Dedifferentiated amniotic fluid mesenchymal stem cell (primary cell): ENCODE measurements around the gene AP5Z1.

Source experiments
- DNase-seq: peaks from one replicate; pipeline ENCODE4 v3.0.0-alpha.2; 2016; ENCODE audit errors: extremely low spot score

AP5Z1 gene

DNA sequence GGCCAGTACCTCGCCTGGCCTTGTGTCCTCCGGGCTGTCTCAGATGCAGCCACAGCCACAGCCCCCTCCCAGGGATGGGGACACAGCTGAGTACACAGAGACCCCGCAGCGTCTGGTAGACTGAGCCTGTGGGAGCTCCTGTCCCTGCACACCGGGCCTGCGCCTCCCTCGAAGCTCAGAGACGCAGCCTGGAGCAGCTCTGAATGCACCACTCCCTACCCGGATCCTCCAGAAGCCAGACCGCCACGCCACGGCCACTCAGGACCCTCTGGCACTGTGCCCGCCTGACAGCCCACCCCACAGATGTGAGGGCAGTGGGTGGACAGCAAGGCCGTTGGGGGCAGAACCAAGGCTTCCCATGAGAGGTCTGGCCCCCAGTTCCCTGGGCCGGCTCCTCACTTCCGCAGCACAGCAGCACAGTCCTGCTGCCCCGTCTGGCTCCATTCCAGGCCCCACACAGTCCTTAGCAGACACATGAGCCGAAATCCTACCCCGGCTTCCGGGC is 45.6 kb downstream of the AP5Z1 start:
- DNase-seq, result no peak

DNA sequence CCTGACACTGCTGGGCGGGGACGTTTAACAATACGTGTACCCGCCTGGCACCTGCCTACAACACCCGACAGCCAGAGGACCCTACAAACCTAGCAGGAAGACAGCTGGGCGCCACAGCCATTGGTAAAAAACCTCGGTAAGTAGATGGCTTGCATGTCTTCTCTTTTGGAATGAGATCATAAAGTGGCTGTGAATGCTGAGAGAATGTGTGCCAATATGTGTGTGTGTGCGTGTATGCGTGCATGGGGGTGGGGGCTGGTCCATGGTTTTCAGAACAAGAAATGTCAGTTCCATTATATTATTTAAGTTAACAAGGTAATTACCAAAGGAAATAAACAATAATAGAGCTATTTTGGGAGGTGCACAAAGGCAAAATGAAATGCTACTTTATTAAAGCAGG is 47.3 kb downstream of the AP5Z1 start:
- DNase-seq, result no peak

DNA sequence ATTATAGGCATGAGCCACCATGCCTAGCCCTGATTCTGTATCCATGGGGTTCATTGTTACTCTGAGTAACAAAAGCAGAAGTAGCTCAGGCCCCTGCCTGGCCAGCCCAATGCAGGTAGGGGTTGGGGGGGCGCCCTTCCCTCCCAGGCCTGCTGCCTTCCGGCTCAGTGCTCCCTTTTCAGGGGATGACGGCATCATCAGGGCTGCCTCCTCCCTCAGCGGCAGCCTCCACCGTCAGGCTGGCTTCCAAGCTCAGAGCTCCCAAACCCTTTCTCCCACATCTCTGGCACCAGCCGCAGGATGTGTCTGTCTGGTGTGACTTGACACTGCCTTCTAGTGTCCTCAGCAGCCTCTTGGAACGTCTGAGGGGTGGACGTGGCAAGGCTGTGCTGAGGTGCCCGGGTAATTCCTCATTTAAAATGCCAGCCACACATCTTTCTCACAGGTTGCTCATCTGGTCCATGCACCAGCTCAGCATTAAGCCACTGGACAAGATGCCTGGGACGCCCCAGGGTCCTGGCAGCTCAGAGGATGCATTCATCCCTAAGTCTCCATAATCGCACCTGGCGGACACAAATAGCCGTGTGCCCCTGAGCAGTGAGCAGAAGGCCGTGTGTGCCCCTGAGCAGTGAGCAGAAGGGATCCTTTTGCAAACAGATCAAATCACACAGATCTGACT is 48.2 kb downstream of the AP5Z1 start:
- no peak for DNase-seq

DNA sequence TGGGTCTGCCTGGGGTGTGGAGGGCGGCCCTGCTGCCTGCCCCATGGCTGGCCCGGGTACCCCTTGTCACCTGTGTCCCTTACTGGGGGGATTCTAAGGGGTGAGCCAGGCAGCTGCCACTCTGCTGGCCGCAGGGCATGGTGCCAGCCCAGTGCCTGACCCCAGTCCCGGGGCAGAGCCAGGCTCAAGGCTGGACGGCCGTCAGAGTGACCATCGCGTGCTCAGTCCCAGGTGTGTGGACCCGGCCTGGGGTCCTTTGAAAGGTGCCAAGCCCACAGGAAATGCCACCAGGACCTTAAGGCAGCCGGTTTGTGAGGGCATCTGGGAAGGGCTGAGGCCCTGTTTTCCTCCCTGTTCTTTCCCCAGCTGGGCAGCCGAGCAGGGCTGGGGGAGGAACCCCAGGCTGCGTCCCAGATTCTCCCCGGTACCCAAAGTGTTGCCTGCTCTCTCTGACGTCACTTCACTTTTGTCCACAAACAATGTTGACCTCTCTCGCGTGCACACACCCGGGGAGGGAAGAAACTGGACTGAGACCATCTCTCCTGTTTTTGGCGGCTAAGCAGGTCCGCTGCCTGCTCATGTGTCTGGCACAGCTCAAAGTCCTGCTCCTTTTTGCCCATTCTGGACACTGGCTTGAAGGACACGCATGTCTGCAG is 48.8 kb downstream of the AP5Z1 start:
- DNase-seq, result no peak

DNA sequence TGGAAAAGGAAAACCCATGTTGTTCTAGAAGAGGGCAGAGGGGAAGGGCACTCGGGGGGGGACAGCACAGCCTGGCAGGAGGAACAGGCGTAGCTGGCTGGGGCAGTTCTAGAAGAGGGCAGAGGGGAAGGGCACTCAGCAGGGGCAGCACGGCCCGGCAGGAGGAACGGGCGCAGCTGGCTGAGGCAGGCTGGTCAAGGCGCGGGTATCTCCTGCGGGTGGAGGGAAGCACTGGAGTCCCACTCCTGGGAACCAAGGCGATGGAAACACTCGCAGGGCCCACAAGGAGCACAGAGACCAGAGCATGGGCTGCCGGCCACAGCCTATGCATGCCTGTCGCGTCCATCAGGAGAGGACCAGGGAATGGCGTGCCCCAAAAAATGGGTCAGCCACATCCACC is 49.7 kb downstream of the AP5Z1 start:
- no peak for DNase-seq

DNA sequence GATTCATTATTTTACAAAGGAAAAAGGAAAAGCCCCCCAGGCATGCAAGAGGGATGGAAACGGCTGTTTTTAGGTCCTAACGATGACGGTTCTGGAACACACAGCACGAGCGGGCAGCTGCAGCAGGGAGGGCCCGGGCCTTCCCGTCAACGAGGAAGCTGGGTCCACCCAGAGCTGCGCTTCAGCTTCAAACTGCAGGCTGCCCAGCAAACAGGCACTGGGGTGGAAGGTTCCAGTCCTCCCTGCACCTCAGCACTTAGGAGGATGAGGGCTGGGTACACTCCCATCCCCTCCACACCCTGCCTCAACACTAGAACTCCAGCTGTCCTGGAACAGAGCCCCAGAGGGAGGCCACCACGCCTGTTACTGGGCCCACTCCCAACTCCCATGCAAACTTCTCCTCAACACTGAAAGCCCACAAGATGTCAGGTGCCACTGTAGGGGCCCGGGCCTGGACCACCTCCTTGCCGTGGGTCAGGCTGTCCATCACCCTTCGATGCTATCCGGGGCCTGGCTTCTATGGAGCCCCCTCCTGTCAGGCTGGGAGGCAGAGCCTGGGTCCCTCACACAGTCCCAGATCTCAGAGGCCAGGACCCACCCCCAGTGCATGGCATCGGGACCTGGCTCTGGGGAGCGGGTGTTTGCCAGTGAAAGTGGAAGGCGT is 53.4 kb downstream of the AP5Z1 start:
- no peak for DNase-seq

DNA sequence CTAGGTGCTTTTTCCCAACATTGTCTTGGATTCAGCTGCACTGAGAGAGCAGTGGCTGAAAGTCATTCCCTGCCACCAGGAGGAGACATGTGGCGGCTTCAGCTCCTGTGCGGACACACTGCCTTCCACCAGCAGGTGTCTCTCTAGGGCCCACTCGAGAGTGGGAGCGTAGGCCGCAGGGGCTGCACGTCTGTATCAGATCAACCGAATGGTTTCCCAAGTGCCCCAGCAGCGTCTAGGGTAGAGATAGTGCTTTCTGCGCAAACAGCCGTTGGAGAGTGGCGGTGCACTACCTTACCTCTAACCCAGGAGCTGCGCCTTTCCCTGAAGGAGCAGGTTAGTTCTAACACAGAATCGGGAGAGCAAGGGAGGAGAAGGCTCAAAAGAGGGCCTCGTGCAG is 54.8 kb downstream of the AP5Z1 start:
- no peak for DNase-seq

DNA sequence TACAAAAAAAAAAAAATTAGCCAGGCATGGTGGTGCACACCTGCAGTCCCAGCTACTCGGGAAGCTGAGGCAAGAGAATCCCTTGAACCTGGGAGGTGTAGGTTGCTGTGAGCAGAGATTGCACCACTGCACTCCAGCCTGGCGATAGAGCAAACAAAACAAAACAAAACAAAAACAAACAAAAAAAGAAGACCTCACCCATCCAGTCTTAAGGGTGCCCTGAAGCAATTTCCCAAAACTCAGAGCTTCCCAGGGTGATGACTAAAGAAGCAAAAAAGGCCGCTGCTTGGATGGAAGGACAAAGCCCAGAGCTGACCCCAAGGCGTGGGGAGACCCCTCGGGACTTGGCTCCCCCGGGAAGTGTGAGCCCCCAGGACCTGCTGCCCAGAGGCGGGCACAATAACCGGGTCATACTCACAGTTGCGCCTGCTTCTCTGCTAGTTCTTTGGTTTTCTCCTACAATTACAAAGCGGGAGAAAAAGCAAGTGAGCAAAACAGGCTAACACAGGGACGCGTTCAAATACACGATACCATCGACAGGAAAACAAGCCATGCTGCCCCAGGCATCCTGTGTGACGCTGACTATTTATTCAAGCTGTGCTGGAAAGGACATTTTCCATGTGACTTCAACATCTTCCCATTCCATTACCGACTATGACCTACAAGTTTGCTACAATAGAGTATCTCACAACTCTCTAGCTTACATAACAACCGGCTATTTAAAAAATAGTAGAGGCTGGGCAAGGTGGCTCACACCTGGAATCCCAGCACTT is 56.5 kb downstream of the AP5Z1 start:
- DNase-seq, result no peak

DNA sequence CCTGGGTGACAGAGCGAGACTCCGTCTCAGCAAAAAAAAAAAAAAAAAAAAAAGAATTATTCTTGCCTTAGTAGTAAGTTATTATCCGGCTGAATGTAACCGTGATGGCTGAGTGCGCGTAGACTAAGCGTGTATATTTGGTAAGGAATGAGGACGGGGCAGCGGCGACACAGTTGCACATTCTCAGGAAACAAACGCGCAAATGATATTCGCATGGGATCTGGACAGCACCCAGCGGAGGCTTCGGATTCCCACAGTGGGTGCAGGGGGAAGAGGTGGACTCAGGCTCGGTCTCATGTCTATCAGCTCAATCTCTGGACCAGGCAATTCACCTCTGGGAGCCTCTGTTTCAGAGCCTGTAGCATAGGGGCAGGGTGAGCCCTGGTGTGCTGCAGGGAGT is 57.3 kb downstream of the AP5Z1 start:
- no peak for DNase-seq

DNA sequence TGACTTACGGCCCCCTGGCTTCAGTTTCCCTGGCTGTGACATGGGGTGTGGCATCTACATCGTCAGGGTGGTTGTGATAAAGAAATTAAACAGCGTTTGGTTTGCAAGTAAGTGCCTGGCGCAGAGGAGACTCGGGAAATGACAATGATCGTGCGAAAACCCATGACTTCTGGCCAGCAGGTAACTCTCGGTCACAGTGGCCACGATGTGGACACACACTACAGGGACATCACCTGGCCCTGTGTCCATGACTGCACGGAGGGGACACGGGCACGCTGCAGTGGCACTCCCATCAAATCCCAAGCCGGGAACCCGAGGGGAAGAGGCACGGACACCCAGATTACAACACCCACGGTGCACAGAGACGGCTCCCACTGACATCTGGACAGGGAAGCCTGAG is 57.8 kb downstream of the AP5Z1 start:
- DNase-seq, result no peak

DNA sequence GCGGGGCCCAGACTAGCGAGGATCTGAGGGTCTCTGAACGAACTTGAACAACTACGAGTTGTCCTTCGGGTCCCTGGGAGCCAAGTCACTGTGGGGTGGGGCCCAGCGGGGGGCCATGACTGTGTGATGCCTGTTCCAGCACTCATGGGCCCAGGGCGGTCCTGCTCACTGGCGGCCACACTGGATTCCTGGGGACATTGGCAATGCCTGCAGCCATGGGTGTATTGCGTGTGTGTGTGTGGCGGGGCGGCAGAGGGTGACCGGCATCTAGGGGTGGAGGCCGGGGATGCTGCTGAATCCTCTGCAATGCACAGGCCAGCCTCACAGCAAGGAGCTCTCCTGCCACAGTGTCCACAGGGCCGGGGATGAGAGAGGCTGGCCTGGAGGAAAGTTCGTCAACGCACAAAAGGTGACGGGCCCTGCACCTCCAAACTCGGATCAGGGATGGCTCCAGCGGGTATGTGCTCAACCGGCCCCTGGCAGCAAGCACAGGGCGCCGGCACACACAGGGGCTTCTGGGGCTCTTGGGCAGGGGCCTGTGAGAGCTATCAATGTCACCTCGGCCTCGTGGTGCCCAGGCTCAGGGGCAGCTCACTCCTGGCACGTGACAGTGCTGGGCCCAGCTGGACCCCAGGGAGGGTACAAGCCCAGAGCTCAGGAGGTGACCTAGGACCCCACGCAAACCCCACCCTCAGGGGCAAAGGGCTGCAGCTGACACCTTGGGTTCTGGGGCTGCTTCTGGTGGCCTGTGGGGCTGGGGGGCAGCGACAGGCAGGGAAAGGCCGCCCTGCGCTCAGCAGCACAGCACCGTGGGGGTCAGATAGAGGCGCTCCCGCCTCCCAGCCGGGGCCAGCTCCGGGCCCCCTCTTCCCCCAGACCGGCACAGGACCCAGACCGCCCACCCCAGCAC is 58.5 kb downstream of the AP5Z1 start:
- DNase-seq, result no peak

DNA sequence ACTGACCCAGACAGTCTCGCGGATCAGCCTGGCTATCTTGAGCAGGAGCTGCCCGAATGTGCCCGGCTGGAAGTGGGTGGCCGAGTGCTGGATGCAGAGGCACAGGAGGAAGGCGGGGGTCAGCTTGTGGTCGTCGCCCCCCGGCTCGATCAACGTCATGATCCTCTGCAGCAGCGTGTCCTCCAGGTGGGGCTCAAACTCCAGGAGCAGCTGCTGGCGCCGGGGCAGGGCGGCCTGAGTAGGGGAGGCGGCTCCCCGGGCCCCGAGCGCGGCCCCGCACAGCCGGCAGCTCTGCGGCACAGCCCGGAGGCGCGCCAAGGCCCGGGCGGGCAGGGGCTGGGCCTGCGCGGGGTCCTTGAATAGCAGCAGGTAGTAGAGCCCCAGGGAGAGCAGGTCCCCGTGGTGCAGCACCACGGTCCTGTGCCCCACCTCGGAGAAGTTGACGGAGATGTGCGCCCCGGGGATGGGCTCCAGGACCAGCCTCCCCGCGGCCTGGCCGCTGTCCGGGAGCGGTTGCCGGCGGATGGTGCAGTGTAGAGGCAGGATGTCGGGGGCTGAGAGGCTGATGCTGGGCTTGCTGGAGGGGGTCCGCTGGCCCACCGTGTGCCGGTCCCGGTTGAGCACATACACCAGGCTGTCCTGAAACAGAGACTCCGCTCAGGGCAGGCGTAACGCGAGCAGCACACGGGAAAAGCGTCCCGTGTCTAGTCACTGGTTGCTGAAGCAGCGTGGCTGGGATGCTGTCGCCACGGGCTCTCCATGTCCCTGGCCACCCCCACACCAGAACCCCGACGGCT is 59.4 kb downstream of the AP5Z1 start:
- no peak for DNase-seq

DNA sequence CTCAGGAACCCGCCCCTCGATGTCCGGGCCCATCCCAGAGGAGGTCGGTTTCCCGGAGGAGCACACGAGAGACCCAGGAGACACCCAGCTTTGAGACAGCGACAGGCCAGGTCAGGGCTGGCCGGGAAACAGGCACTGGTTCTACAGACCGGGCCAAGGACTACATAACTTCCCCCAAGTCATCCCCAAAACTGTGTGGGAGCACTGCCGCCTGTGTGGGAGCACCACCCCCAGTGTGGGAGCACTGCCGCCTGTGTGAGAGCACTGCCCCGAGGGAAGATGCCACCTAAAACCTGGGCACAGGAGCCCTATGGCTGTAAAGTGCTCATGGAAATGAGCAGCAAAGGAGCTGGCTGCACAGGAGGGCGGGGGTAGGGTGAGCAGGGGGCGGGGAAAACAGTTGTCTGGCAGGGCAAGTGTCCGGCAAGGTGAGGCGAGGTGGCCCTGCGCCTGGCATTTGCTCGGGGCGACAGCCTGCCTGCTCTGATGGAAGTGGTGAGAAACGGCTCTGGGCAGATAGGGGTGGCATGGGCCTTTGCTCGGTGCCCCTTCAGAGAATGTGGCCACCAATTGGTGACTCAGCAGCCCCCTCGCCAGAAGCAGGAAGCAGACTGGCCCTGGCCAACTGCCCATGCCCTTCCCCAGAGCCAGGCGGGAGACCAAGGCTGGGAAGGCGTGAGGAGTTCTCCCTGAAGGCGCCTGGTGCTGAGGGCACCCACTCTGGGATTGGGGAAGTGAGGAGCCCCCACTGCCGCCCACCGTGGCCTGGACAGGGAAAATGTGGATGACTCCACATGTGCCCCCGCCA is 60.2 kb downstream of the AP5Z1 start:
- DNase-seq, result no peak

DNA sequence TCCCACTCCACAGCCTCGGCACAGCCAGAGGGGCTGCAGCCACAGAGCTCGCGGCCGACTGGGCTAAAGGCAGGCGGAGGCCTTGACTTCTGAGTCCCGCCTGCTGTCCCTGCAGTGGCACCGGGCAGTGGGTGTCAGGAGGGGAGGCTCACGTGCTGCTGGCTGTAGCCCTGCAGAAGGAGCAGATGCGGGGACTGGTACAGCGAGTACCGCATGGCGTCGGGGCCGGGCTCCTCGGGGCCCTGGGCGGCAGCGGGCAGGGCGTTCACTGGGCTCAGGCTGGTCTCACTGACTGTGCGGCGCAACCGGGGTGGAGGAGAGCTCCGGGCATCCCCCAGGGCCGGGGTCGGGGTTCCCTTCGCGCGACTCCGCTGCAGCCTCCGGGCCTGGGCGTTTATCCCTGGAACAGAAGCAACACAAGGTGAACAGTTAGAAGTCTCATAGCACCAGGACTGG is 60.8 kb downstream of the AP5Z1 start:
- DNase-seq, result no peak

DNA sequence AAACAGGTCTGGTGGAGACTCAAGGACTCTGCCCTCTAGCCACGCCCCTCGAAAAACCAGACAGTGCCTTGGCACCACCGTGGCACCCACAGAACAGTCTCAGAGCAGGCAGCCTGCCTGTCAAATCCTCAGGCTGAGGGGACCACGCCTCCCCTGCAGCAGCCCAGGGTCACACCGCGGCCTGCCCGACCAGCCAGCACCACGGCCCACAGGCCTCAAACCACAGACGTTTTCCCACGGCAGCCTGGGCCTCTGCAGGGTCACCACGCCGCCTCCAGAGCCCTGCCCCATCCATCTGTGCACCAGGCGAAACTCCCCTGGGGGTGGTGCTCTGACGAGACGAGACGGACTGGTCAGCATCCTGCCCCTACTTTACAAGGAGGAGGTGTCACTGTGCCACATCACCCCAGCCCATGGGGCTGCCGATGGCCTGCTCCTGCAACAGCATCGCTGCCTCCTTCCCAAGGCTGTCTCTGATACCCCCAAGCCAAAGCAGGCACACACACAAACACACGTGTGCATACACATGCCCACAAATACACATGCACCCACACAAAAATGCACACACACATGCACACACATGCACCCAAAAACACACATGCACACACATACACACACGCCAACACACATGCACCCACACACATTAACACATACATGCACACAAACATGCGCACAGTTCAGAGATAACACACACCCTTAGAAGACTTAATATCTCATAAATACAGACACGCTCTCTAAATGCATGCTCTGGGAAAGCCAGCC is 61.8 kb downstream of the AP5Z1 start:
- no peak for DNase-seq

DNA sequence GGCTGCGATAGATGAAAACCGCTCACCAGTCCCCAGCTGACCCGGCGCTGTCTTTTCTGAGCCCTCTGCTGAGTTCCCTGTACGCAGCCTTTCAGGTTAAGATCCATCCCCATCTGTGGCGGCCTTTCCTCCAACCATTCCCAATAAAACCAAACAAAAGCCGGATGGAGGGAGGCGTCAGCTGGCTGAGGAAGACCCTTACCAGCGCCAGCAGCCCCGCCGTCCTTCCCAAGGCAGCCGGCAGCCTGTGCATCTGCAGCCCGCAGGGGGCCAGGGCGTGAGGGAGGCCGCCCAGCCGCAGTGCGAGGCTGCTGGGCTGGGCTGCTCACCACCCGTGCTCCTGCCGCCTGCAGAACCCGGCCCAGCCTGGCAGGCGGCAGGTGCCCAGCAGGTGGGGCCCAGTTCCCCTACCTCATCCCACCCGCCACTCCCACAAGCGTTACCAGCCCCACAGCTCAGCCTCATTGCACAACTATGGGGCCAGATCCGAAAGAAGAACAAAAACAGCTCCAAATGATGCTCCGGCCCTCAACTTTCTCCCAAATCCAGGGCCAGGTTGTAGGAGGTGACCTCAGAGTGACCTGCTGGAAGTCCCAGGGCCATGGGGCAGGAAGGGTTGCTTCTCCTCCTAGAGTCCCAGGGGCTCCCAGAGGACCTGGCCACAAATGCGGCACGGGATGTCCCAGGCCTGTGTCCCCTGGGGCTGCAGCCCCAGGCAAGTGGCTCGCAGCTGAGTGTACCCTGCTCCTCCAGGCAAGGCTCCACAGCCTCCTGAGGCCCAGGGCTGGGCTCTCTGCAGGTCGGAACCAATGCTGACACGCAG is 62.6 kb downstream of the AP5Z1 start:
- DNase-seq, result no peak

DNA sequence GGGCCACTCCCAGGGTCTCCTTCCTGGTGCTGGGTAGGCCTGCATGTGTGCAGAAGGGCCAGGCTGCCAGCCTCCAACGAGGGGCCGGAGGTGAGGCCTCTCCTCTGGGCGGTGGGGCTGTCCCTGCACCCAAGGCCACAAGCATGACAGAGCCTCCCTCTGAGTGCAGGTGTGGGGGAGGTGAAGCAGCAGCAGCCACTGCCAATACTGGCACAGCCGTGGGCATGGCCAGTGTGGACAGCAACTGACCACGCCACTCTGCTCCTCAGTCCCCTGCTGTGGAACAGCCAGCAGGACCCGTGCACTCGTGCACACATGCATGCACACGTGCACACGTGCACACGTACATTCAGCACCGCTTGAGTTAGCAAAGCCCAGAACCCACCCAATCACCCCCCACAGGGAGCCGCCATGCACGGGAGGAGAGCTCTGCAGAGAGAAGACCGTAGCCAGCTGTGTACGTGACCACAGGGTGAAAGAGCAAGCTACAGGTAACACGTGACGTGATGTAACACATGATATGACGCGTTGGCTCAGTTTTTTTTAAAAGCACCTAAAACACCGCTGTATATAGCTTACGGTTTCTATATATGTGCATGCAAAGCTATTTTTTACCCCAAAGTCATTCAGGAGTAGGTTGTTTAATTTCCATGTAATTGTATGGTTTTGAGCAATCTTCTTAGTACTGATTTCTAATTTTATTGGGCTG is 63.4 kb downstream of the AP5Z1 start:
- no peak for DNase-seq
